Measurements from ENCODE around the gene ADAP1.

Gene ADAP1

DNA sequence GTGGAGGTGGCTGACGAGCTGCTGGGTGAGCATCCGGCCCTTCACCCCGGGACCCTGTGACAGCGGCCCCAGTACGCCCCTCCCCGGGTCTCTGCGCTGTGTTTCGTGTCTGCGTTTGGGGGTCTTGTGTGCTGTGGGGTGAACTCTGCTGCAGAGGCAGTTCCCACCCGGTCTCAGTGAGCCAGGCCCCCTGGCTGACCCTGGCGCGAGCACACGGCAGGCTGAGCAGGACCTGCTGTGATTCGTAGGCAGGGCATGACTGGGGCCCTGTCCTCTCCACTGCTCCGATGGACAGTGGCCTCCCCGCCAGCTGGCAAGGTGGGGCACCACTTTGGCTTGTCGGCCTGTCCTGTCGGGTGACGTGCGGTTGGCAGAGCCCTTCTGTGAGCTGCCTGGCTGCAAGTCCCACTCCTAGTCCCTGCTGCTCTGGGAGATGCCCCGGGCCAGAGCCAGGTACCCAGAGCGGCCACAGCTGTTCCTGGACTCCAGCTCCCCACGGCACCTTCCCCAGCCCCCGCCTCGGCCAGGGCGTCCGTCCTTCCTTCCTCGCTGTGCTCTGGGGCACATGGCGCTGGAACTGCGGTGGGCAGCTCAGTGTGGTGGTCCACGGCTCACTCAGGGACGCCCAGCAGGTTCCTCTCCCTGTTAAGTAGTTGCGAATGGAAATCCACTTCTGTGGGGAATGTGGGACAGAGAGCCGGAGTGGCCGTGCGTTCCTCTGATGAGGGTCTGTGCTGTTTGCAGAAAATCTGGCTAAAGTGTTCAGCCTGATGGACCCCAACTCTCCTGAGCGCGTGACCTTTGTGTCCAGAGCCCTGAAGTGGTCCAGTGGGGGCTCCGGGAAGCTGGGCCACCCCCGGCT, 67.6 kb downstream of the ADAP1 start:
- no peak overlapping the region for H3K4me3 ChIP-seq (ENCODE audit: low read length)
- TF ChIP-seq ZNF274 (IDR thresholded peaks at IDR 0.05; ENCODE audit: low read depth, low read length) = no peak

GRCh38 chr7:885893-886625, 68.4 kb downstream of the ADAP1 start:
- H3K4me3 ChIP-seq (ENCODE audit: low read length) = no peak overlapping the region
- TF ChIP-seq ZNF274 (IDR thresholded peaks at IDR 0.05; ENCODE audit: low read depth, low read length) = no peak

DNA sequence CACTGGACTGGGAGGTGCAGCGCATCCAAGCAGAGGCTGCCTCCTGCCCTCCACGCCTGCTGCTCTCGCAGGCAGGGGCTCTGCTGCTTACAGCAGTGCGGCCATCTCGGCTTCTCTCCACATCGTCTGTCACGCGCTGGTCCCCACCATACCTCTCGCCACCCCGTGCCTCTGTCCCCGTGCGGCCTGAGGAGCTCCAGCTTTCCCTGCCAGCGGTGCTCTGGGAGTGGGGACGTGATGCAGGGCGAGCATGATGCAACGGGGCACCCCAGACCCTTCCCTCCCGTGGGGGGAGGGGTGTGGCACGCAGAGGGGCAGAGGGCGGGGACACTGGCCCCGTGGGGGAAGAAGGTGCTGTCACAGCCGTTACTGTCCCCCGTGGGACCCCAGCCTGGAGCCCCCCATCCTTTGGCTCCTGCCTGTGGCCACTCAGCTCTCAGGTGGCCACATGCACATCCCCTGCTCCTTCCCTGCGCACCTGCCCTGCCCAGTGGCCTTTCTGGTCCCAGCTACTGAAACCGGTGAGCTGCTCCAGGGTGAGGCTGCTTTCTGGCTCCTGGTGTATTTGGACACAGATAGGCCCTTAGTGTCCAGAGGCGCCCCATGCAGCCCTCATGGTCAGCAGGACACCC, 69.1 kb downstream of the ADAP1 start:
- H3K4me3 ChIP-seq (ENCODE audit: low read length) = no peak overlapping the region
- no peak for TF ChIP-seq ZNF274 (IDR thresholded peaks at IDR 0.05; ENCODE audit: low read depth, low read length)

DNA sequence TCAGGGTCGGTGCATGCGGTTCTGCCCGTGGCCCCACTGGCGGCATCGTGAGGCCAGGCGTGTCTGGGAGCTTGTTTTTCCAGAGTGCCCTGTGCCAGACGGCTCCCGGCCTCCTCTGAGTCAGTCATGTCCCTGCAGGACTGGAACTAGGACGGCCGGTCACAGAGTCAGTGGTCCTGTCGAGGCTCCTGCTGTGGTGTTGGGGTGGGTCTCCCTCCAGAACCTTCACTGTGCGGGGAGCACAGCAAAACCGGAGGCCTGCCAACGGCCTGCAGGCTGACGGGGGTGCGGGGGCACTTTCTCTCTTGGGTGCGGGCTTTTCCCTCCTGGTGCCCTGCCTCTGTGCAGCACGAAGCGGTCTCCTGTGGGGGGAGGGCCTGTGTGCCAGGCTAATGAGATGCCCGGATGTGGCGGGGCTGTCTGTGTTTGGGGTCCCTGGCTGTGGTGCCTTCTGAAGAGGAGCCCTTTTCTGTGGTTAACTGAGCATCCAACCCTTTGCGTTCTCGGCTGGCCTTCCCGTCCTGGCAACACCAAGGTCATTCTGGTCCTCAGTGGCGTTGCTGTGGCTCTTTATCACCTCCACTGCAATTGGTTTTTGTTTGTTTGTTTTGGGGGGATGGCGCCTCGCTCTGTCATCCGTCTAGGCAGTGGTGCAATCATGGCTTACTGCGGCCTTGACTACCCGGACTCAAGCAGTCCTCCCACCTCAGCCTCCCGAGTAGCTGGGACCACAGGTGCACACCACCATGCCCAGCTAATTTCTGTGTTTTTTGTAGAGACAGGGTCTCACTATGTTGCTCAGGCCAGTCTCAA, 70.1 kb downstream of the ADAP1 start:
- TF ChIP-seq ZNF274 (IDR thresholded peaks at IDR 0.05; ENCODE audit: low read depth, low read length) = no peak

DNA sequence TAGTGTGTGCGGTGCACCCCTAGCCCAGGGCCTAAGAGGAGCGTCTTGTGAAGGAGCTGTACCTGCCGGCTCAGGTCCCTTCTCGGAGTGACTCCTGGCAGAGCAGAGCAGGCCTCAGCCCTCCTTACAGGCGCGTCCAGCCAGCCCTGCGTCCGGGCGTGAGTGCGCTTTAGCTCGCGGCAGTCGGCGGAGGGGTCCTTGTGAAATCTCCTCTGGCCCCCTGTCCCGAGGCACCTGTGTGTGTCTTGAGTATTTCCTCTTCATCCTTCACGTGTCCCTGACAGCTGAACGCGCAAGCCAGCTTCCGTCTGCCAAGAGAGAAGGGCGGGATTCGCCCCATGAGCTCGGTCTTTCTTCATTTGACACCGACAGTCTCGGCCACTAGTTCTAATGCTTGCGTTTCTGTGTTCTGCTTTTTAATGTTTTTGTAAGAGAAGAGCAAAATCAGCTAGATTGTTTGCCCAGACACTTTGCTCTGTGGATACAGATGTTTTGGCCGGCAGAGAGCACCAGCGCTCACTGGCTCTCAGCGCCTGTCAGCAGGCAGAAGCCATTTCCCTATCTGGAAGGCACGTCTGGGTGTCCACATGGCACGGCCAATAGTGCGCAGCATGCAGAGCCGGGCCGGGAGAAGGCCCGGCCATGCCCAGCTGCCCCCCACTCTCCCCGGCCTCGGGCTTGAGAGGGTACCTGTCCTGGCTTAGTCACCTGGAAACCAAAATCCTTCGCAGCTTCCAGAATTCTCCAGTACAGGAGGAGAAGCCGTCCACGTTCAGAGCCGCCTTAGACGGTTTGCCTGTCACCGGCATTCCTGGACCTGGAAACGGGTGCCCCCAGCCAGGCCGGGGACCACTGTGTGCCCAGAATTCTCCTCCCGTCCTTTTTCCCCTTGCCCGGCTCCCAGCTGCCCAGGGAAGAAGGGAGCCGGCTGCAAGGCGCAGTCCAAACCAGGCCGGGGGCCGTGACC, 71.1 kb downstream of the ADAP1 start:
- H3K4me3 ChIP-seq (ENCODE audit: low read length) = no peak overlapping the region
- no peak for TF ChIP-seq ZNF274 (IDR thresholded peaks at IDR 0.05; ENCODE audit: low read depth, low read length)

More for the DNA sequence above, 70.1 kb downstream of the ADAP1 start:
- no peak overlapping the region for H3K4me3 ChIP-seq (ENCODE audit: low read length)

- TF ChIP-seq ZNF274 (IDR thresholded peaks at IDR 0.05; ENCODE audit: low read depth, low read length) = no peak
- H3K4me3 ChIP-seq (ENCODE audit: low read length) = no peak overlapping the region
Measured at GRCh38 chr7:882336-883035, 72.0 kb downstream of the ADAP1 start.

GRCh38 chr7:881441-882234, 72.8 kb downstream of the ADAP1 start:
- H3K4me3 ChIP-seq (ENCODE audit: low read length) = no peak overlapping the region
- TF ChIP-seq ZNF274 (IDR thresholded peaks at IDR 0.05; ENCODE audit: low read depth, low read length) = no peak

DNA sequence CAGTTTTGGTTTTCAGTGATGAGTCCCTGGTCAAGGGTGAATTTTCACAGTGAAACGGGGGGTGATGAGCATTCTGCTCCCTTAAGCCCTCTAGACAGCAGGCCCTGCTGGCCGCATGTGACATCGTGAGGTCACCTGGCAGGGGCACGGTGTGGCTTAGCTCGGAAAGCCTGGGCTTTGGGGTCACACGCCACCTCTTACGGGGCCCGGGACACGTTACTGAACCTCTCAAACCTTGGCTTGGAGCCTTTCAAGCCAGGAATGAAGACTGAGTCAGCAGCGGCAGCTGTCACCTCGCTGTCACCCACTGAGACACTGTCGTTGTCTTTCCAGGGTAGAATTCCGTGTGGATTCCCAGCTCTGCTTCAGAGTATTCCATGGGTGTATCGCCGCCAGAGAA, 74.0 kb downstream of the ADAP1 start:
- no peak for TF ChIP-seq ZNF274 (IDR thresholded peaks at IDR 0.05; ENCODE audit: low read depth, low read length)

GRCh38 chr7:879706-880105, 74.8 kb downstream of the ADAP1 start:
- H3K4me3 ChIP-seq (ENCODE audit: low read length) = no peak overlapping the region
- no peak for TF ChIP-seq ZNF274 (IDR thresholded peaks at IDR 0.05; ENCODE audit: low read depth, low read length)

More for the DNA sequence above, 74.0 kb downstream of the ADAP1 start:
- no peak overlapping the region for H3K4me3 ChIP-seq (ENCODE audit: low read length)

DNA sequence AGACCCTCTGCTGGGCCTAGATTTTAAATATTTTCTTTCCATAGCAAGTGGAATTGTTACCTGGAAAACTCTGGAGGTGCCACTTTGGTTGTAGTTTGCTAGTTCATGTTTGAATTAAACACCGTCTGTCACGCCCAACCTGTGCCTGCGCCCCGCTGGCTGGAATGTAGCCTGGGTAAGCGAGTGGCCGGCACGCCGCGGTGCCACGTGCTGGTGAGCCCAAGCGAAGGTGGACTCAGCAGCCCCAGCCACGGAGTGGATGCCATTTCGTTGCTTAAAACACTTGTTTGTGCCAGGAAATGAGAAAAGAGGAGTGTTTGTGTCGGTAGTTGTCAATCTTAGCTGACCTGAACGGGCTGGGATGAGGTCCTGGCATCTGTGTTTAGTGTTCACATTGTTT, 75.4 kb downstream of the ADAP1 start:
- H3K4me3 ChIP-seq (ENCODE audit: low read length) = no peak overlapping the region
- TF ChIP-seq ZNF274 (IDR thresholded peaks at IDR 0.05; ENCODE audit: low read depth, low read length) = no peak
